GM19395 (cell line): ENCODE results near the gene AP3B1.
"Not testable (repeated sequence)": the region's sequence is repeated elsewhere in the genome, so short reads cannot be mapped to it uniquely, and the experiment has no call there.

Experiments used
- ATAC-seq: cut with Tn5 transposase; IDR thresholded peaks from one replicate; pipeline ENCODE4 v1.9.1; 2021; ENCODE audit warnings: mild to moderate bottlenecking, moderate library complexity; ENCODE audit not compliant: unreplicated experiment

AP3B1 gene

DNA sequence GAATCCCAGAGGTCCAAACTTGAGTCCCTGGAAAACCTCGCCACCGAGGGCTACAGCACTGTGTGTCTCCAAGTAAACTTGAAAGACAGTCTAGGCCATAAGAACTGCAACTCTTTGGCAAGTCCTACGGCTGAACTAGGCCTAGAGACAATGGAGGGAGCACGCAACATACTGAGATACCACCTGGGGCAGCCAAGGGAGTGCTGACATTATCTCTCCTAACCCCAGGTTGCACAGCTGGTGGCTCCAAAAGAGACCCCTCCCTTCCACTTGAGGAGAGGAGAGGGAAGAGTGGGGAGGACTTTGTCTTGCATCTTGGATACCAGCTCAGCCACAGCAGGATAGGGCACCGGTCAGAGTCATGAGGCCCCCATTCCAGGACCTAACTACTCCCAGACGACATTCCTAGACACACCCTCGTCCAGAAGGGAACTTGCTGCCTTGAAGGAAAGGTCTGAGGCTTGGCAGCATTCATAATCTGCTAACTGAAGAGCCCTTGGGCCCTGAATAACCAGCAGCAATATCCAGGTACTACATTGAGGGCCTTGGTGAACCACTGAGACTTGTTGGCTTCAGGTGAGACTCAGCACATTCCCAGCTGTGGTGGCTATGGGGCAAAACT lies 42.7 kb downstream of the AP3B1 start:
- ATAC-seq = no peak

DNA sequence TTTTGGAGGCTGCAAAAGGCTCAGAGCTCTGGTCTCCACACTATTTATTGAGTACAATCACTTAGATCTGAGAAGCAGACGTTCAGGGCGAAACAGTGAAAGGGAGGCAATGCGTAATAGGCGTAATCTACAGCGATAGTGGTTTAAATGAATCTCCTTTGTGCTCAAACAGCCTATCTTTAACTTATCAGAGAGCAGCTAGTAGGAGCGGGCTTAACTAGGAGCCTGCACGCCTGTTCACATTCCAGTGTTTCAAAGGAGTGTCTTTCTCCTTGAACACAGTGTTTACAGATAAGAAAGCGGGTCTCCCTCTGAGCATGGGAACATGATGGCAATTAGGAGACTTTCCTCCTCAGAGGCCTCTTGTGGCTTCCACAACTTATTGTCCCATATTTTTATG lies 49.4 kb downstream of the AP3B1 start:
- no peak for ATAC-seq

DNA sequence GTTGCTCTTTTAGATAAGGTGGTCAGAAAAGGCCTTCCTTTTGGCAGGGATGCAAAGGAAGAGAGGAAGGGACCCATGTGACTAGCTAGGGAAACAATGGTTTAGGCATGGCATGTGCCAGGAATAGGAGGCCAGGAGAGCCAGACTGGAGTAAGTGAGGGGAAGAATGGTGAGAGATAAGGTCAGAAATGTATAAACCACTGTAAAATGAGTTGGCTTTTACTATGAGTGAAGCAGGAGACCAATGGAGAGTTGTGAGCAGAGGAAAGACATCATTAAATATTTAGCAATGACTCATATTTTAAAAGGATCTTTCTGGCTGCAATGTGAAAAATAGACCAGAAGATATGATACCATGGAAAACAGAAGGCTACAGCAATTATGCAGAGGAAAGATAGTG lies 50.9 kb downstream of the AP3B1 start:
- no peak for ATAC-seq

GRCh38 chr5:78243091-78243490 lies 51.4 kb downstream of the AP3B1 start:
- ATAC-seq = no peak

DNA sequence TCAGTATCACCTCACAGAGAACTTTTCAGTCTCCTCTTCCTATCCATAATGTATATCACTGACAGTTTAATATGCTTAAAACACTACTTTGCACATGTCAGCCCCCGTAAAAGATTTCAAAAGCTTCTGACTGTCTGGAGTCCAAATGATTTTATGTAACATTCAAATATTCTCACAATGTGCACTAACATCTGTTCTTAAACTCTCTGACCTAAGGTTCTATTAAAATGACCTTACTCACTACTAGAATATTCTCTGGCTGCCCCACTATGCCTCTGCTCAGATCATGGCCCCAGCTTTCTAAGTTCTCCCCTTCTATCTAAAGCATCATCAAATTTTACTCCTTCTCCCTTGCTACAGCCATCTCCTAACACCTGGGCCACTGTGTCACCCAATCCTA lies 52.5 kb downstream of the AP3B1 start:
- no peak for ATAC-seq

- no peak for ATAC-seq
Measured at GRCh38 chr5:78237911-78238310, 56.6 kb downstream of the AP3B1 start.

DNA sequence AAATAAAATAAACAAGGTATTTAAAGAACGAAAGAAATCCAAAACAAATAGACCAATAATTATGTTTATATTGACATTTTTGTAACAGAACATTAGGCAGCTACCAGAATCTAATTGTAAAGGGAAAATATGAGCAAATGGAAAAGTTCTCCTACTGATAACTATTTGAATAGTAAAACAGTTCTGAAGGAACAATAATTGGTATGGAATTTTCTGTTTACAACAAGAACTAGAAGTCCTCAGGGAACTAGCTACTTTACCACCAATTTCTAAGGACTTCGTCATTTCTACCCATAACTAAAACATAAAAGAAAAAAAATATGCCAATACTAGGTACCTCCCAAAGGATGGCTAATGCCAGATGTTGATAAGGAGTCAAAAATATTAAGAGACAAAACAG lies 58.5 kb downstream of the AP3B1 start:
- no peak for ATAC-seq

GRCh38 chr5:78235289-78235688 lies 59.2 kb downstream of the AP3B1 start:
- ATAC-seq = no peak

DNA sequence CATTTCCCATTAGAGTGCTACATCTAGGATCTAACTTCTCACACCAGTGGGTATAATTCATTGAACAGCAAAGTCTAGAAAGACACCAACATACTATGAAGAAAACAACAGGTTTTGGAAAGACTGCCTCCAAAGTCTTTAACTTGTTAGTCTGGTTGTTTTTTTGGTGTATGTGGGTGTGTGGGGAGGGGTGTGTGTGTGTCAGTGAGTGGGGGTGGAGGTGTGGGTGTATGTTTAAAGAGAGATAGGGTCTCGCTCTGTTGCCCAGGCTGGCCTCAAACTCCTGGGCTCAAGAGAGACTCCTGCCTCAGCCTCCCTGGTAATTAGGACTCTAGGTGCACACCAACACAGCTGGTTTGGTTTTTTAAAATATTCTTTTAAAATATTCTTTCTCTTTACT lies 59.7 kb downstream of the AP3B1 start:
- no peak for ATAC-seq

DNA sequence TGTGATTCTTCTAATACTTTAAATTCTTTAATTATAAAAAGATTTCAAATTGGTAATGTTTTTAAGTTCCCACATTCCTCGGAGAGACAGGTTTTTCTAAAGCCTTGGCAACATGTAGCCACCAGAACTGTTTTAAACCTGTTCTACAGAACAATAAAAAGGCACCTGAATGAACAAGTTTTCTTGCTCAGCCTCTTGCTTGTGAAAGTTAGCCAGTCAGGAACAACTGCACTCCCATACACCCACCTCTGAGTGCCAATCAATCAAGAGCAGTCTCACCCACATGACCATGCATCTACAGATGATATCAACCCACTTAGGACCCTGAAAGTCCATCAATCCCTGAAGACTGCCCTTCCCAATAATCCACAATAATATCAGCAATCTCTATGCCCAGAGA lies 62.3 kb downstream of the AP3B1 start:
- ATAC-seq = no peak

GRCh38 chr5:78224358-78224757 lies 70.1 kb downstream of the AP3B1 start:
- no peak for ATAC-seq

DNA sequence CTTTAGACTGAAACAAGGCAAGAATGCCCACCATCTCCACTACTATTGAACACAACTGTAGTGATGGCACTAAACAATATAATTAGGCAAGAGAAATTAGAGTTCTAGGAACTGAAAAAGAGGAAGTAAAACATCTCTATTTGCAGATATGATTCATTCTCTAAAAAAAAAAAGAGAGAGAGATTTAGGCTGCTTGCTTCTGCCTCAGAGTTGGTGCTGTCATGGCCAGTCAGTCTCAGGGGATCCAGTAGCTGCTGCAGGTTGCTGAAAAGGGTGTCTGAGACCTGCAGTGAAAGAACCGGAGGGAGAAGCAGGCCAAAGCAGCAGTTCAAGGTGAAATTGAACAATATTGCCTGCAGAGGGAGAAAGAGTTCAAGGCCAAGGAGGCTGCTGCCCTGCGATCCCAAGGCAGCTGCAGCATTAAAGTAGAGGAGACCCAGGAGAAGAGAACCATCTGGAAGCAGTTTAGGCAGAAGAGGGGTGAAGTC lies 72.5 kb downstream of the AP3B1 start:
- peak; percentile 100 for ATAC-seq

DNA sequence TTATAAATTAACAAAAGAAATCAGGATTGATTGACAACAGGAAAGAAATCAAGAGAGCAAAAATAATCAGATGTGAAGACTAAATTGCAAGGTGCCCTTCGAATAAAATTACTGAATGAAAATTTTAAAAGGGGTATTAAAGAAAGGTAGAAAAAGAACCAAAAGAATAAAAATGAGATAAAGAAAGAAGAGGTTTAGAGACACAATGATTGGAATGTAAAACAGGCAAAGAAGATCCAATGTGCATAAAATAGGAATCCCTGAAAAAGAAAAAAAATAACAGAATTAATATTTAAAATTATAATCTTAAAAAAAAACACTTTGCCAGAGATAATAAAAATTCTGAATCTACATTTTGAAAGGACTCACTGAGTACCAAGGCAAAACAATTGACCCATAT lies 73.0 kb downstream of the AP3B1 start:
- ATAC-seq = no peak

- no peak for ATAC-seq
Measured at GRCh38 chr5:78215972-78216371, 78.5 kb downstream of the AP3B1 start.

DNA sequence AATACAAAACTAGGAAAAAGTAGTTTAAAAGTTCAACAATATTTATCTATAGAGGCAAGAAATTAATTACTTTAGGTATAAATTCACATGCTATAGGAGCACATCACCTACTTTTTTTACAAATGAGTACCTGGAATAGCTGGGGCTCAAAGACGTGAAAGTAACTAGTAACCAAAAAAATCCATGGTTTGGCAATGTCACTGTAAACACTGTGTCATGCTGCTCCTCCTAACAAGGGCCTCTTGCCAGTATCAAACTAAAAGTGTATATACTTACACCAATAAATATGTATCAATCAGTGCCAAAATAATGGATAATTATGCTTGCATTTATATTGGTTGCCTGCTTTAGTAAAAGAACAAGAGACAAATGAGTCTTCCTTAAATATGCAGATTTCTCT lies 78.9 kb downstream of the AP3B1 start:
- no peak for ATAC-seq

DNA sequence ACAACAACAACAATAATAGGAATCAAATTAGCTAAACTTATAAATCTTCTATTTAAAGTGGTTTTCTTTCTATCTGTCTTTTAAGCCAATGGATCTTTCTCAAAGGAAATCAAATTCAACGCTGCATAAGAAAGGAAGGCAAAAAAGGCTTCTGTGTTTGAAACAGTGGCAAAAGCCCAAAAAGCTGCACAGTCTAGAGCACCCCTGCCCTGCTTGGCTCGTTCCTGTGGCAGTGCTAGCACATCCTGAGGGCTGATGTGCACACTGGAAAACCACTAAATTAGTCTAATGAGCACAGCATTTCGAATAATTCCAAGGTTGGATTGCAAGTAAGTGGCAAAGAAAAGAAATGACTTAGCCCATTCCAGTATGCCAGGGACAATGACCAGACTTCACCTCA lies 80.7 kb downstream of the AP3B1 start:
- ATAC-seq = no peak

DNA sequence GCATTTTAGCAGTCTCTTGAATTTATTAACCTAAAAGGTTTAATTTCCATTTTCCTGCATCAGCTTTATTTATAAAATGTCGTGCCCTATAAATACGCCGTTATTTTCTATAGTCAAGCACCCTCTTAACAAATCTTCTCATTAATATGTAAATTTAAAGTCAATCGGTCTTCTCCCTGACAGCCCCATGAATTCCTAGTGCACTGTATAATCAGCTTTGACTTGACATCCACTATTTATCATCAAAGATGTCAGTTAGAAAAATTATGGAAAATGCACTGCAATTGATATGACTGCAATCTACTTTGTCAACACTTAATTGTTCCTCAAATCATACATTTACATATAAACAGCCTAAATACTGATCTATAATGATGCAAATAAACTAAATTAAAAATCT lies 83.4 kb downstream of the AP3B1 start:
- no peak for ATAC-seq

DNA sequence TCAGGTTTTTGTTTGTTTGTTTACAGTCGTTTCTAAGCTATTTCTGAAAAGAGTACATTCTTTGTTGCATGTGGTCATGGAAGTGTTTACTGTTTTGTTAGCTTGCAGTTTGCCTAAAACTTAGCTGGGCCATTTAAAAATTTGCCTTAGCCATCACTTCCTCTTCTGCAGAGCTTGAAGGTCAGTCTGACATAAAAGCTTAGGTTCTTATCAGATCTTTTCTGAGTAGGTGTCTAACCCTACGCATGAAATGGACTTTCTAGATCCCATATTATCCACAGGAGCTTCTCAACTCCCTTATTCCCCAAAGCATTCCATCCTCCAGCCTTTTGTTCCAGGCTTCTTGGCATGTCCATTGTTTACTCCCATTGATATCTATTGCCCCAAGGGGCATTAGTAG lies 90.3 kb downstream of the AP3B1 start:
- ATAC-seq = no peak

GRCh38 chr5:78203815-78204214 lies 90.7 kb downstream of the AP3B1 start:
- no peak for ATAC-seq

GRCh38 chr5:78190402-78190801 lies 104.1 kb downstream of the AP3B1 start:
- no peak for ATAC-seq

- ATAC-seq = not testable (repeated sequence)
Measured at GRCh38 chr5:78188681-78189080, 105.8 kb downstream of the AP3B1 start.

GRCh38 chr5:78187172-78187571 lies 107.3 kb downstream of the AP3B1 start:
- no peak for ATAC-seq

GRCh38 chr5:78182838-78183237 lies 111.7 kb downstream of the AP3B1 start:
- no peak for ATAC-seq
